OCI-LY1 (cell line): Measurements from ENCODE around the gene PLD1.

ENCODE experiments used
- H2AFZ ChIP-seq: fragments of 200-600 bp; sonication (generic), shearing (Covaris generic); 2 replicates; pipeline ENCODE4 v1.6.0; 2014; ENCODE audit warnings: antibody characterized with exemption, mild to moderate bottlenecking, low read length
- H3F3A ChIP-seq: fragments of 200-600 bp; sonication (generic), shearing (Covaris generic); 2 replicates; pipeline ENCODE4 v1.6.0; 2014; ENCODE audit warnings: mild to moderate bottlenecking, antibody characterized with exemption, low read length, moderate library complexity; ENCODE audit not compliant: insufficient read depth
- H3K27ac ChIP-seq: fragments of 200-600 bp; sonication (generic); 2 replicates; pipeline ENCODE4 v1.5.1; 2014; ENCODE audit warnings: low read length, mixed run types, mild to moderate bottlenecking, low read depth; ENCODE audit not compliant: poor library complexity, severe bottlenecking
- H3K27me3 ChIP-seq: fragments of 200-600 bp; sonication (generic); 2 replicates; pipeline ENCODE4 v1.6.0; 2014; ENCODE audit warnings: antibody characterized with exemption, mild to moderate bottlenecking, low read length, moderate library complexity; ENCODE audit not compliant: insufficient read depth
- H3K36me3 ChIP-seq: fragments of 200-600 bp; sonication (generic); 2 replicates; pipeline ENCODE4 v1.6.1; 2014; ENCODE audit warnings: mild to moderate bottlenecking, antibody characterized with exemption, low read length, moderate library complexity, mixed read lengths; ENCODE audit not compliant: insufficient read depth
- H3K4me1 ChIP-seq: fragments of 200-600 bp; sonication (generic); 2 replicates; pipeline ENCODE4 v1.5.1; 2014; ENCODE audit warnings: mild to moderate bottlenecking, low read length, moderate library complexity; ENCODE audit not compliant: insufficient read depth, severe bottlenecking
- H3K4me2 ChIP-seq: fragments of 200-600 bp; sonication (generic), shearing (Covaris generic); 2 replicates; pipeline ENCODE4 v1.6.1; 2014; ENCODE audit warnings: low read length
- H3K4me3 ChIP-seq: fragments of 200-600 bp; sonication (generic); 2 replicates; pipeline ENCODE4 v1.5.1; 2014; ENCODE audit warnings: low read length, low read depth, mild to moderate bottlenecking, mixed read lengths; ENCODE audit not compliant: poor library complexity, severe bottlenecking
- H3K79me2 ChIP-seq: fragments of 200-600 bp; shearing (Covaris generic); 2 replicates; pipeline ENCODE4 v1.6.1; 2016; ENCODE audit warnings: mixed run types, low read length, mixed read lengths; ENCODE audit not compliant: insufficient read depth
- H3K9ac ChIP-seq: fragments of 200-600 bp; sonication (generic), shearing (Covaris generic); 2 replicates; pipeline ENCODE4 v1.6.1; 2014; ENCODE audit warnings: mild to moderate bottlenecking, low read length, mixed read lengths
- H3K9me2 ChIP-seq: fragments of 200-600 bp; sonication (generic), shearing (Covaris generic); 2 replicates; pipeline ENCODE4 v1.6.1; 2014; ENCODE audit warnings: low read depth, mild to moderate bottlenecking, low read length, mixed read lengths
- H3K9me3 ChIP-seq: fragments of 200-600 bp; shearing (Covaris generic); 2 replicates; pipeline ENCODE4 v1.6.1; 2014; ENCODE audit warnings: low read length, mixed read lengths
- H4K20me1 ChIP-seq: fragments of 200-600 bp; sonication (generic), shearing (Covaris generic); 2 replicates; pipeline ENCODE4 v1.6.0; 2016; ENCODE audit warnings: mild to moderate bottlenecking, low read length; ENCODE audit not compliant: insufficient read depth
- EZH2 ChIP-seq: fragments of 200-600 bp; sonication (generic), shearing (Covaris generic); IDR thresholded peaks from 2 replicates; pipeline ENCODE4 v1.8.0; 2017; ENCODE audit warnings: borderline replicate concordance, mixed run types, mild to moderate bottlenecking, antibody characterized with exemption, low read length, moderate library complexity, mixed read lengths
- TF ChIP-seq, protein P1 (sequence below): fragments of 200-600 bp; sonication (generic), shearing (Covaris generic); IDR thresholded peaks from 2 replicates; pipeline ENCODE4 v1.5.1; 2017; ENCODE audit warnings: mild to moderate bottlenecking, antibody characterized with exemption, low read length, moderate library complexity, mixed read lengths

The PLD1 gene

DNA sequence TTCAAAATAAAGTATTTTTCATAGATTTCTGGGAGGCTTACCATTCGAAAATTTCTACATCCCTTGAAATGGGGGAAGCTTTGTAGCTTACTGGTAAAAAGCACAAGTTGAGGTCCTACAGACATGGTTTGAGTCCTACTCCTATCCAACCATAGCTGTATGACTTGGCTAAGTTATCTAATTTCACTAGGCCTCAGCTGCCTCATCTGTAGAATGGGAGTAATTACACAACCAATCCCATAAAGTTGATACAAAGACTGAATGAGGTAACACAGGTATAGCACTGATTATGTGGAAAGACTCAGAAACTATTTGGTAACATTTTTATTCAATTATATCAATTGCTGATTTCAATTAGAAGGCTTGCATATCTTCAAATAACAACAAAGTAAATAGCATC lies 157.4 kb downstream of the PLD1 start:
- Histone ChIP-seq H3K4me1 (no peaks in the 10 kb centered on the region), H3K27me3 (no peaks in the 10 kb centered on the region), H3K4me3 (no peak overlapping the region), H3K79me2 (no peaks in the 10 kb centered on the region), H3F3A (no peaks in the 10 kb centered on the region), H3K9ac (no peak overlapping the region), H3K36me3 (no peaks in the 10 kb centered on the region), H3K27ac (no peak overlapping the region), H3K9me2 (no peaks in the 10 kb centered on the region), H3K4me2 (no peak overlapping the region), H4K20me1 (no peaks in the 10 kb centered on the region), H3K9me3 (no peaks in the 10 kb centered on the region), H2AFZ (no peak overlapping the region)
- TF ChIP-seq, protein P1, sequence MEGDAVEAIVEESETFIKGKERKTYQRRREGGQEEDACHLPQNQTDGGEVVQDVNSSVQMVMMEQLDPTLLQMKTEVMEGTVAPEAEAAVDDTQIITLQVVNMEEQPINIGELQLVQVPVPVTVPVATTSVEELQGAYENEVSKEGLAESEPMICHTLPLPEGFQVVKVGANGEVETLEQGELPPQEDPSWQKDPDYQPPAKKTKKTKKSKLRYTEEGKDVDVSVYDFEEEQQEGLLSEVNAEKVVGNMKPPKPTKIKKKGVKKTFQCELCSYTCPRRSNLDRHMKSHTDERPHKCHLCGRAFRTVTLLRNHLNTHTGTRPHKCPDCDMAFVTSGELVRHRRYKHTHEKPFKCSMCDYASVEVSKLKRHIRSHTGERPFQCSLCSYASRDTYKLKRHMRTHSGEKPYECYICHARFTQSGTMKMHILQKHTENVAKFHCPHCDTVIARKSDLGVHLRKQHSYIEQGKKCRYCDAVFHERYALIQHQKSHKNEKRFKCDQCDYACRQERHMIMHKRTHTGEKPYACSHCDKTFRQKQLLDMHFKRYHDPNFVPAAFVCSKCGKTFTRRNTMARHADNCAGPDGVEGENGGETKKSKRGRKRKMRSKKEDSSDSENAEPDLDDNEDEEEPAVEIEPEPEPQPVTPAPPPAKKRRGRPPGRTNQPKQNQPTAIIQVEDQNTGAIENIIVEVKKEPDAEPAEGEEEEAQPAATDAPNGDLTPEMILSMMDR, result no peak
- no peak for TF ChIP-seq EZH2

DNA sequence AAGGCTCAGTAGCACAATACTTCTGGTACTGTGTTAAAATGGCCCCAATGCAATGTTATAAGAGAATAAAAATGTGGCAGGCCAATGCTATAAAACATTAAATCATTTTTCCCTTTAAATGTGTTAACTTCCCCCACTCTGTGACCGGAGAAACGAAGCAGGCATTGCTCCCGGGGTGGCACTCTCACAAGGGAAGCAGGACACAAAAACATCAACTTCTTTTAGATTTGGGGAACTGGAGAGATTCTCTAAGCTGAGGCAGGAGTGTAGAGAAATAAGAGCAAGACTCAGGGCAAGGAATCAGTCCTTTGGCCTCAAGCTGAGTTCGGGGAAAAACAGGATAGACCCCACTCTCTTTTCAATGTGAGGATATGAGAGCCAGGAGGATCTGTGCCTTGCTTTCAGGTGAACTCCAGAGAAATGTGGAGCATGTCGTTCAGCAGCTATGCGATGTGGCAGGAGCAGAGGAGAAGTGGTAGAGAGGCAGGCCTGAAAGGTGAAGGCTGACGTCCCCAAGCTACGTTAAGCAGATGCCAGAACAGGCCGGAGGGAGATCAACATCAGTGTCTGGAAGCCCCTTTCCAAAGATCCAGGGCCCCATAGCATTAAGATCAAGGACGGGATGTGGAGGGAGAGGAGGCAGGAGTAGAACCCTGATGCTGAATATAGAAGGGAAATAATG lies 160.2 kb downstream of the PLD1 start:
- Histone ChIP-seq H3K9me2 (no peaks in the 10 kb centered on the region), H3F3A (no peaks in the 10 kb centered on the region), H3K27me3 (no peaks in the 10 kb centered on the region), H3K4me2 (no peak overlapping the region), H2AFZ (no peak overlapping the region), H4K20me1 (no peaks in the 10 kb centered on the region), H3K9ac (no peak overlapping the region), H3K27ac (no peak overlapping the region), H3K4me3 (no peak overlapping the region), H3K79me2 (no peaks in the 10 kb centered on the region), H3K9me3 (no peaks in the 10 kb centered on the region), H3K36me3 (no peaks in the 10 kb centered on the region), H3K4me1 (no peaks in the 10 kb centered on the region)
- TF ChIP-seq, protein P1, result no peak
- TF ChIP-seq EZH2, result no peak

DNA sequence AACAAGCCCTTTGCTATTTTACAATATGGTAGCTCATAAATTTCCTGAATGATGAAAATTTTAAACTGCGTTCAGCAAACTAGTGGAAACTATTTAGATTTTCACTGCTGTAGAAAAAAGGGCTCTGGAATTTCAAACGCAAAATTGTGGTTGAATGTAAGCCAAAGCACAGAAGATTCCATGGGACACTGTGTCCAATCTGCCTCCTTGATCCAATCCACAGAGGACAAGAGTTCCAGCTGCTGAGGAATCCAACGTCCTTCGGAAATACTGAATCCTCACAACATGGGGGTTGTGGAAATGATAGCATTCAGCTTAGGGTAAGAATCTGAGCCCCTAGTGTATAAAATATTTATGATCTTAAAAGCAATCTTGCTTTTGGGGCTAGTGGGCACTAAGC lies 161.0 kb downstream of the PLD1 start:
- Histone ChIP-seq H3K9ac (no peak overlapping the region), H3K4me1 (no peaks in the 10 kb centered on the region), H3K36me3 (no peaks in the 10 kb centered on the region), H3K27ac (no peak overlapping the region), H3K79me2 (no peaks in the 10 kb centered on the region), H3K9me2 (no peaks in the 10 kb centered on the region), H4K20me1 (no peaks in the 10 kb centered on the region), H3K27me3 (no peaks in the 10 kb centered on the region), H3K4me2 (no peak overlapping the region), H3F3A (no peaks in the 10 kb centered on the region), H3K4me3 (no peak overlapping the region), H3K9me3 (no peaks in the 10 kb centered on the region), H2AFZ (no peak overlapping the region)
- TF ChIP-seq EZH2, result no peak
- TF ChIP-seq, protein P1, result no peak
